Astrocyte of the hippocampus (primary cell): ENCODE data around the gene WFIKKN1.

Source experiments
- DNase-seq: peaks from one replicate; pipeline ENCODE4 v3.0.0; 2011; ENCODE audit warnings: low read depth, low spot score

The WFIKKN1 gene

GRCh38 chr16:674214-674881 lies 43.6 kb downstream of the WFIKKN1 start:
- no peak for DNase-seq

- peak; percentile 48 for DNase-seq
Observed at GRCh38 chr16:674968-675883, 44.4 kb downstream of the WFIKKN1 start, which contains the start of gene RHBDL1. Gene RHBDL1, plus strand, starts transcription at chr16:675671. Its CDS starts 120 bp downstream, at chr16:675791.

GRCh38 chr16:675884-676564 lies 45.2 kb downstream of the WFIKKN1 start:
- DNase-seq, result no peak

GRCh38 chr16:676565-676902 lies 45.7 kb downstream of the WFIKKN1 start:
- no peak for DNase-seq

- DNase-seq, result no peak
Observed at GRCh38 chr16:676913-677312, 46.1 kb downstream of the WFIKKN1 start.

- DNase-seq, result no peak
Observed at GRCh38 chr16:677316-678190, 46.8 kb downstream of the WFIKKN1 start.

GRCh38 chr16:678209-678857 lies 47.5 kb downstream of the WFIKKN1 start:
- DNase-seq, result no peak

- peak; percentile 74 for DNase-seq
Observed at GRCh38 chr16:678858-679813, 48.4 kb downstream of the WFIKKN1 start.

GRCh38 chr16:679814-680624 lies 49.2 kb downstream of the WFIKKN1 start, which contains the start of gene STUB1:
Gene STUB1, plus strand, starts transcription at chr16:680410. Its CDS starts 116 bp downstream, at chr16:680526.
- DNase-seq, result peak; percentile 92

- DNase-seq, result no peak
Observed at GRCh38 chr16:680625-680945, 49.8 kb downstream of the WFIKKN1 start.

GRCh38 chr16:680967-681745 lies 50.4 kb downstream of the WFIKKN1 start:
- DNase-seq, result peak; percentile 62

GRCh38 chr16:681746-682427 lies 51.1 kb downstream of the WFIKKN1 start:
- no peak for DNase-seq

- no peak for DNase-seq
Observed at GRCh38 chr16:682493-683395, 52.0 kb downstream of the WFIKKN1 start.

GRCh38 chr16:683396-684070 lies 52.7 kb downstream of the WFIKKN1 start:
- DNase-seq, result no peak
